ENCODE results near the gene PARD3.
"Not testable (repeated sequence)": the region's sequence is repeated elsewhere in the genome, so short reads cannot be mapped to it uniquely, and the experiment has no call there.

DNA sequence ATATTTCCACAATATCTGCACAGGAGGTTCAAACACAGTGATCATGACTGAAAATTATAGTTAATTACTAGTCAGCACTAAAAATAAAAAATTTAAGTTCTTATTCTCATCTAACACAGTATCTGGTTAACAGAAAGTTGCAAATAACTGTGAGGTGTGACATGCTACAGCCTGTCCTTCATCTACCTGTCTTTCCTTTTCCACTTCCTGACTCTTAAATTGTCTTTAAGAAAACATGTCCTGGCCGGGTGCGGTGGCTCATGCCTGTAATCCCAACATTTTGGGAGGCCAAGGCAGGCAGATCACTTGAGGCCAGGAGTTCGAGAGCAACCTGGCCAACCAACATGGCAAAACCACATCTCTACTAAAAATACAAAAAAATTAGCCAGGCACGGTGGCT, 57.9 kb downstream of the PARD3 start:
- TF ChIP-seq, protein P1, sequence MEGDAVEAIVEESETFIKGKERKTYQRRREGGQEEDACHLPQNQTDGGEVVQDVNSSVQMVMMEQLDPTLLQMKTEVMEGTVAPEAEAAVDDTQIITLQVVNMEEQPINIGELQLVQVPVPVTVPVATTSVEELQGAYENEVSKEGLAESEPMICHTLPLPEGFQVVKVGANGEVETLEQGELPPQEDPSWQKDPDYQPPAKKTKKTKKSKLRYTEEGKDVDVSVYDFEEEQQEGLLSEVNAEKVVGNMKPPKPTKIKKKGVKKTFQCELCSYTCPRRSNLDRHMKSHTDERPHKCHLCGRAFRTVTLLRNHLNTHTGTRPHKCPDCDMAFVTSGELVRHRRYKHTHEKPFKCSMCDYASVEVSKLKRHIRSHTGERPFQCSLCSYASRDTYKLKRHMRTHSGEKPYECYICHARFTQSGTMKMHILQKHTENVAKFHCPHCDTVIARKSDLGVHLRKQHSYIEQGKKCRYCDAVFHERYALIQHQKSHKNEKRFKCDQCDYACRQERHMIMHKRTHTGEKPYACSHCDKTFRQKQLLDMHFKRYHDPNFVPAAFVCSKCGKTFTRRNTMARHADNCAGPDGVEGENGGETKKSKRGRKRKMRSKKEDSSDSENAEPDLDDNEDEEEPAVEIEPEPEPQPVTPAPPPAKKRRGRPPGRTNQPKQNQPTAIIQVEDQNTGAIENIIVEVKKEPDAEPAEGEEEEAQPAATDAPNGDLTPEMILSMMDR (IDR thresholded peaks at IDR 0.05), result not testable (repeated sequence)
- TF ChIP-seq POLR2AphosphoS5 (IDR thresholded peaks at IDR 0.05), result not testable (repeated sequence)
